HFFc6 (cell line): ENCODE results near the gene DESI1. TPM values are rescaled to one million over a fixed set of nuclear protein-coding genes. Genes with fewer than 3 reads are reported as not detected.
"Not testable (repeated sequence)": the region's sequence is repeated elsewhere in the genome, so short reads cannot be mapped to it uniquely, and the experiment has no call there.

Experiments
- DNase-seq: peaks from one replicate; pipeline ENCODE4 v3.0.0-alpha.2; 2018
- H3K27ac Mint-ChIP-seq: 2 replicates; pipeline ENCODE4 v1.8.0; 2020; ENCODE audit warnings: mild to moderate bottlenecking, mixed read lengths
- H3K27me3 Mint-ChIP-seq: 2 replicates; pipeline ENCODE4 v1.8.0; 2021; ENCODE audit warnings: mild to moderate bottlenecking, moderate library complexity, mixed read lengths; ENCODE audit not compliant: insufficient read depth
- H3K36me3 Mint-ChIP-seq: 2 replicates; pipeline ENCODE4 v1.8.0; 2021; ENCODE audit warnings: low read depth, mixed read lengths
- H3K4me1 Mint-ChIP-seq: 2 replicates; pipeline ENCODE4 v1.8.0; 2020; ENCODE audit warnings: low read depth, mixed read lengths
- H3K4me3 Mint-ChIP-seq: 2 replicates; pipeline ENCODE4 v1.8.0; 2020; ENCODE audit warnings: mild to moderate bottlenecking, moderate library complexity, mixed read lengths
- H3K9me3 Mint-ChIP-seq: 2 replicates; pipeline ENCODE4 v1.8.0; 2020; ENCODE audit warnings: mild to moderate bottlenecking, mixed read lengths
- CTCF ChIP-seq: fragments of 200-600 bp; sonication (generic); IDR thresholded peaks from 2 replicates; pipeline ENCODE4 v1.5.0; 2021; ENCODE audit warnings: antibody characterized with exemption, mild to moderate bottlenecking
- total RNA-seq, 6 experiments: library from RNA; stranded (reverse); fragmentation: NEBNext Ultra II Directional; extraction: Animal tissue kit (Norgen Biotek cat#: 25700); gene quantifications; 2 replicates in 1 of 6; 3 replicates in 5 of 6; pipeline ENCODE4 v1.2.3, GENCODE V29; 2021

DESI1 gene
- total RNA-seq, 6 experiments from 2014 or later, result 41.4 to 53.3 (median 46.1) TPM

- H3K27ac Mint-ChIP-seq, result no peak overlapping the region; the same call in 1 of the 2 replicates
- no peak for DNase-seq
- no peaks in the 10 kb centered on the region; the same call in 1 of the 2 replicates for H3K36me3 Mint-ChIP-seq
- peaks cover 5% of the 10 kb centered on the region for H3K27me3 Mint-ChIP-seq
- no peaks in the 10 kb centered on the region for H3K9me3 Mint-ChIP-seq
- H3K4me1 Mint-ChIP-seq, result peaks cover 27% of the 10 kb centered on the region
- TF ChIP-seq CTCF, result no peak
- H3K4me3 Mint-ChIP-seq, result no peak overlapping the region
Observed at GRCh38 chr22:41595703-41596102, 25.1 kb downstream of the DESI1 start.

GRCh38 chr22:41593336-41593960 lies 27.4 kb downstream of the DESI1 start:
- not testable (repeated sequence) for DNase-seq, H3K4me3 Mint-ChIP-seq, H3K36me3 Mint-ChIP-seq, H3K27me3 Mint-ChIP-seq, H3K9me3 Mint-ChIP-seq, H3K27ac Mint-ChIP-seq
- H3K4me1 Mint-ChIP-seq, result peaks cover 24% of the 10 kb centered on the region

GRCh38 chr22:41589391-41590241 lies 31.2 kb downstream of the DESI1 start, which contains the start of gene PMM1:
Gene PMM1, minus strand, starts transcription at chr22:41589840. Its CDS starts 35 bp downstream, at chr22:41589805.
- TF ChIP-seq CTCF, result no peak
- Mint-ChIP-seq H3K36me3 (peaks cover 6% of the 10 kb centered on the region), H3K9me3 (no peaks in the 10 kb centered on the region), H3K27me3 (peaks cover 3% of the 10 kb centered on the region; the same call in 1 of the 2 replicates), H3K4me3 (peak within 1 kb of the TSS; percentile 96), H3K4me1 (peaks cover 16% of the 10 kb centered on the region), H3K27ac (peak within 1 kb of the TSS; percentile 86)
- DNase-seq, result peak; percentile 99

GRCh38 chr22:41587347-41587723 lies 33.5 kb downstream of the DESI1 start:
- Mint-ChIP-seq H3K27ac (peak overlapping the region; percentile 45; the same call in 1 of the 2 replicates), H3K36me3 (peaks cover 22% of the 10 kb centered on the region), H3K27me3 (peaks cover 3% of the 10 kb centered on the region; the same call in 1 of the 2 replicates), H3K4me3 (peak overlapping the region; percentile 96), H3K9me3 (no peaks in the 10 kb centered on the region), H3K4me1 (peaks cover 16% of the 10 kb centered on the region)
- DNase-seq, result no peak
- TF ChIP-seq CTCF, result no peak

- no peak for TF ChIP-seq CTCF
- H3K27ac Mint-ChIP-seq, result peak overlapping the region; percentile 17; the same call in 1 of the 2 replicates
Observed at GRCh38 chr22:41585898-41586297, 34.9 kb downstream of the DESI1 start.

GRCh38 chr22:41584881-41585280 lies 36.0 kb downstream of the DESI1 start:
- DNase-seq, result no peak
- peaks cover 16% of the 10 kb centered on the region for H3K4me1 Mint-ChIP-seq
- H3K9me3 Mint-ChIP-seq, result no peaks in the 10 kb centered on the region
- TF ChIP-seq CTCF, result no peak
- H3K36me3 Mint-ChIP-seq, result peaks cover 30% of the 10 kb centered on the region
- peaks cover 3% of the 10 kb centered on the region; the same call in 1 of the 2 replicates for H3K27me3 Mint-ChIP-seq
- H3K4me3 Mint-ChIP-seq, result no peak overlapping the region
- H3K27ac Mint-ChIP-seq, result peak overlapping the region; percentile 38; the same call in 1 of the 2 replicates

More at GRCh38 chr22:41585898-41586297, 34.9 kb downstream of the DESI1 start:
- Mint-ChIP-seq H3K4me1 (peaks cover 16% of the 10 kb centered on the region), H3K27me3 (peaks cover 3% of the 10 kb centered on the region; the same call in 1 of the 2 replicates), H3K9me3 (no peaks in the 10 kb centered on the region), H3K4me3 (no peak overlapping the region), H3K36me3 (peaks cover 25% of the 10 kb centered on the region)
- DNase-seq, result no peak
